K562 (cell line): Measurements from ENCODE around the gene DLGAP1. TPM values are rescaled to one million over a fixed set of nuclear protein-coding genes. Genes with fewer than 3 reads are reported as not detected.

ENCODE experiments used
- DLX4 ChIP-seq: fragments of 250-450 bp; sonication (Bioruptor Pico); IDR thresholded peaks from 2 replicates; pipeline ENCODE4 v1.6.1; 2021; ENCODE audit warnings: mild to moderate bottlenecking
- ELF4 ChIP-seq: fragments of 450-650 bp; formaldehyde crosslinking; IDR thresholded peaks from 2 replicates; pipeline ENCODE4 v1.4.0; 2022; ENCODE audit warnings: missing genetic modification characterization
- HMGN3 ChIP-seq: IDR thresholded peaks from 2 replicates; pipeline ENCODE4 v1.6.1; 2011; ENCODE audit warnings: borderline replicate concordance, low read depth, mild to moderate bottlenecking, mixed read lengths, low read length; ENCODE audit not compliant: insufficient read length; ENCODE audit errors: extremely low read depth
- HNRNPUL1 ChIP-seq: fragments of 200-400 bp; formaldehyde crosslinking; IDR thresholded peaks from 2 replicates; pipeline ENCODE4 v1.6.1; 2017; ENCODE audit warnings: low read length
- KDM5B ChIP-seq: fragments of 200-600 bp; sonication (generic); IDR thresholded peaks from 2 replicates; pipeline ENCODE4 v1.6.1; 2012; ENCODE audit warnings: low read depth, mild to moderate bottlenecking, moderate library complexity, low read length, control low read depth, inconsistent platforms; ENCODE audit not compliant: insufficient replicate concordance
- LARP7 ChIP-seq: fragments of 450-650 bp; IDR thresholded peaks from 2 replicates; pipeline ENCODE4 v1.6.1; 2016
- NONO ChIP-seq, 2 experiments: fragments of 200-400 bp in 1 of 2; fragments of 450-650 bp in 1 of 2; formaldehyde crosslinking in 1 of 2; IDR thresholded peaks; 2 replicates each; pipeline ENCODE4 v1.6.1; 2017; ENCODE audit warnings: low read depth in 2 of 2, mild to moderate bottlenecking in 2 of 2, moderate library complexity in 2 of 2, low read length in 1 of 2
- ZNF217 ChIP-seq: sonication (generic); formaldehyde crosslinking; IDR thresholded peaks from 2 replicates; pipeline ENCODE4 v1.8.0; 2022; ENCODE audit warnings: mild to moderate bottlenecking, missing genetic modification reagents
- ZNF324 ChIP-seq: fragments of 250-450 bp; sonication (Bioruptor Pico); IDR thresholded peaks from 2 replicates; pipeline ENCODE4 v1.4.0; 2020; ENCODE audit warnings: mild to moderate bottlenecking
- ZNF445 ChIP-seq: fragments of 250-450 bp; sonication (Bioruptor Pico); IDR thresholded peaks from 2 replicates; pipeline ENCODE4 v1.4.0; 2020; ENCODE audit warnings: low read depth, mild to moderate bottlenecking, moderate library complexity
- ZNF79 ChIP-seq: fragments of 250-450 bp; sonication (Bioruptor Pico); IDR thresholded peaks from 2 replicates; pipeline ENCODE4 v1.4.0; 2020; ENCODE audit warnings: low read depth, mild to moderate bottlenecking, moderate library complexity
- polyA plus RNA-seq, 8 experiments: library from polyadenylated mRNA; depleted of rRNA in 4 of 8; stranded (reverse) in 5 of 8; unstranded in 3 of 8; fragments of >200 nt; fragmentation: Nextera tagmentation in 2 of 8; fragmentation: Illumina TruSeq in 1 of 8; extraction: Ambion mirVana in 2 of 8; extraction: Trizol in 1 of 8; gene quantifications; 2 replicates each; pipeline versions ENCODE4 v1.2.1 to v1.2.3, GENCODE V29; 2011 to 2014; ENCODE audit warnings: inconsistent platforms in 1 of 8, missing spikeins in 1 of 8
- total RNA-seq, 7 experiments: library from RNA; depleted of rRNA in 6 of 7; stranded (reverse); fragments of >200 nt in 6 of 7; fragmentation: Illumina TruSeq in 2 of 7; extraction: Trizol in 2 of 7; gene quantifications; 2 replicates each; pipeline versions ENCODE4 v1.2.1 to v1.2.3, GENCODE V29; 2011 to 2021; ENCODE audit warnings: low replicate concordance in 1 of 7
- TF ChIP-seq, protein P1 (sequence below): sonication (generic); formaldehyde crosslinking; IDR thresholded peaks from 2 replicates; pipeline ENCODE4 v1.8.1; 2023; ENCODE audit warnings: mild to moderate bottlenecking, missing genetic modification reagents
- TF ChIP-seq, protein P2 (sequence below), 3 experiments: fragments of 200-800 bp in 1 of 3; fragments of 250-450 bp in 1 of 3; fragments of 450-650 bp in 1 of 3; sonication (Bioruptor Pico) in 1 of 3; sonication (Bioruptor generic) in 1 of 3; formaldehyde crosslinking in 1 of 3; IDR thresholded peaks; 2 replicates each; pipeline versions ENCODE4 v1.6.1 to v1.8.0; 2016 to 2022; ENCODE audit warnings: mild to moderate bottlenecking in 2 of 3, missing genetic modification characterization in 2 of 3, missing compliant biosample characterization in 1 of 3, moderate library complexity in 1 of 3
- TF ChIP-seq, protein P3 (sequence below): fragments of 250-450 bp; sonication (Bioruptor Pico); IDR thresholded peaks from 2 replicates; pipeline ENCODE4 v1.4.0; 2020; ENCODE audit warnings: mild to moderate bottlenecking
- TF ChIP-seq, protein P4 (sequence below): IDR thresholded peaks from 2 replicates; pipeline ENCODE4 v1.6.1; 2012; ENCODE audit warnings: low read depth, low read length, improper control_type of control experiment, borderline replicate concordance

DLGAP1 gene
- total and polyA plus RNA-seq, 9 of the 15 experiments (the other 6 are each of a cell fraction or from before 2014, with no cell fraction given): 0.04 to 0.22 (median 0.08) TPM

DNA sequence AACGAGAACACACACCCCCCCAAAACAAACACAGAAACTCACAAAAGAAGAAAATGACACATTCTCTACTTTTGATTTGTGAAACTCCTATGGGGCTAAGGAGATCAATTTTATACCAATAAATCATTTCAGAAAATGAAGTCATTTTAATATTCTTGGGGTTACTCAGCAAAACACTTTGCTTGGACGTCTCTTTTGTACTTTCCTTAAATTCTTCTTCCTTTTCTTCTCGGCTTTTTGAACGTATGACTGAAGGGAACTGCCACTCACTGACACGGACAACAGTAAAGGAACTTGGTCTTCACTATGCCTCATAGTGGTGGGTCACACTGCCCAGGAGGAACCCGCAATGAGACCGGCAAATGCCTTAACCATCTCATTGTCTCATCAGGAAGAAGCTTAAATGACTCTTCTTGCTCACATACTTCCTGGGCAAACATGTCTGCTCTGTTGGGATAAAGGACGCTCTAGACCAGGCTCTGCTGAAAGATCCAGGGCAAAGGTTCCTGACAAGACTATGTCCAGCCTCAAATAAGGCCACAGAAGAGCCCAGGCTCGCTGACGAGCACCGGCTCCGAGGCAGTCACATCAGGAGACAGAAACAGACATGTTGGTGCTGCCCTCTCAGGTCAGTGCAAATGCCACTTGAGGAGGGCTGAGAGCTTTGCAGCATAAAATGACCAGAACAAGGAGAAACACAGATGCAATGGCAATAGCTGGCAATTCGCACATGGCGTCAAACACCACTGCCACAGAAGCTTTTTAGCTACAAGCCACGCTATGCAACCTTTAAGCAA lies 799.7 kb downstream of the DLGAP1 start (continued):
- TF ChIP-seq DLX4 (CRISPR knock-in tag) (no peak), ZNF324 (0 out of 2 replicates have a peak, but pooled peaks have one; percentile 5), ZNF217 (no peak), HNRNPUL1 (no peak), KDM5B (peak; percentile 70), LARP7 (no peak), NONO (IDR thresholded peaks at IDR 0.05; ENCODE audit: low read depth in 2 of 2, low read length in 1 of 2) (no peak), ZNF79 (CRISPR knock-in tag) (0 out of 2 replicates have a peak, but pooled peaks have one; percentile 11), ELF4 (CRISPR knock-in tag) (no peak), ZNF445 (CRISPR knock-in tag) (no peak), HMGN3 (no peak)
- TF ChIP-seq, protein P1, sequence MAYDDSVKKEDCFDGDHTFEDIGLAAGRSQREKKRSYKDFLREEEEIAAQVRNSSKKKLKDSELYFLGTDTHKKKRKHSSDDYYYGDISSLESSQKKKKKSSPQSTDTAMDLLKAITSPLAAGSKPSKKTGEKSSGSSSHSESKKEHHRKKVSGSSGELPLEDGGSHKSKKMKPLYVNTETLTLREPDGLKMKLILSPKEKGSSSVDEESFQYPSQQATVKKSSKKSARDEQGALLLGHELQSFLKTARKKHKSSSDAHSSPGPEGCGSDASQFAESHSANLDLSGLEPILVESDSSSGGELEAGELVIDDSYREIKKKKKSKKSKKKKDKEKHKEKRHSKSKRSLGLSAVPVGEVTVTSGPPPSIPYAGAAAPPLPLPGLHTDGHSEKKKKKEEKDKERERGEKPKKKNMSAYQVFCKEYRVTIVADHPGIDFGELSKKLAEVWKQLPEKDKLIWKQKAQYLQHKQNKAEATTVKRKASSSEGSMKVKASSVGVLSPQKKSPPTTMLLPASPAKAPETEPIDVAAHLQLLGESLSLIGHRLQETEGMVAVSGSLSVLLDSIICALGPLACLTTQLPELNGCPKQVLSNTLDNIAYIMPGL (CRISPR knock-in tag): no peak
- TF ChIP-seq, protein P2, sequence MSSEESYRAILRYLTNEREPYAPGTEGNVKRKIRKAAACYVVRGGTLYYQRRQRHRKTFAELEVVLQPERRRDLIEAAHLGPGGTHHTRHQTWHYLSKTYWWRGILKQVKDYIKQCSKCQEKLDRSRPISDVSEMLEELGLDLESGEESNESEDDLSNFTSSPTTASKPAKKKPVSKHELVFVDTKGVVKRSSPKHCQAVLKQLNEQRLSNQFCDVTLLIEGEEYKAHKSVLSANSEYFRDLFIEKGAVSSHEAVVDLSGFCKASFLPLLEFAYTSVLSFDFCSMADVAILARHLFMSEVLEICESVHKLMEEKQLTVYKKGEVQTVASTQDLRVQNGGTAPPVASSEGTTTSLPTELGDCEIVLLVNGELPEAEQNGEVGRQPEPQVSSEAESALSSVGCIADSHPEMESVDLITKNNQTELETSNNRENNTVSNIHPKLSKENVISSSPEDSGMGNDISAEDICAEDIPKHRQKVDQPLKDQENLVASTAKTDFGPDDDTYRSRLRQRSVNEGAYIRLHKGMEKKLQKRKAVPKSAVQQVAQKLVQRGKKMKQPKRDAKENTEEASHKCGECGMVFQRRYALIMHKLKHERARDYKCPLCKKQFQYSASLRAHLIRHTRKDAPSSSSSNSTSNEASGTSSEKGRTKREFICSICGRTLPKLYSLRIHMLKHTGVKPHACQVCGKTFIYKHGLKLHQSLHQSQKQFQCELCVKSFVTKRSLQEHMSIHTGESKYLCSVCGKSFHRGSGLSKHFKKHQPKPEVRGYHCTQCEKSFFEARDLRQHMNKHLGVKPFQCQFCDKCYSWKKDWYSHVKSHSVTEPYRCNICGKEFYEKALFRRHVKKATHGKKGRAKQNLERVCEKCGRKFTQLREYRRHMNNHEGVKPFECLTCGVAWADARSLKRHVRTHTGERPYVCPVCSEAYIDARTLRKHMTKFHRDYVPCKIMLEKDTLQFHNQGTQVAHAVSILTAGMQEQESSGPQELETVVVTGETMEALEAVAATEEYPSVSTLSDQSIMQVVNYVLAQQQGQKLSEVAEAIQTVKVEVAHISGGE (CRISPR knock-in tag; IDR thresholded peaks at IDR 0.05): no peak
- TF ChIP-seq, protein P3, sequence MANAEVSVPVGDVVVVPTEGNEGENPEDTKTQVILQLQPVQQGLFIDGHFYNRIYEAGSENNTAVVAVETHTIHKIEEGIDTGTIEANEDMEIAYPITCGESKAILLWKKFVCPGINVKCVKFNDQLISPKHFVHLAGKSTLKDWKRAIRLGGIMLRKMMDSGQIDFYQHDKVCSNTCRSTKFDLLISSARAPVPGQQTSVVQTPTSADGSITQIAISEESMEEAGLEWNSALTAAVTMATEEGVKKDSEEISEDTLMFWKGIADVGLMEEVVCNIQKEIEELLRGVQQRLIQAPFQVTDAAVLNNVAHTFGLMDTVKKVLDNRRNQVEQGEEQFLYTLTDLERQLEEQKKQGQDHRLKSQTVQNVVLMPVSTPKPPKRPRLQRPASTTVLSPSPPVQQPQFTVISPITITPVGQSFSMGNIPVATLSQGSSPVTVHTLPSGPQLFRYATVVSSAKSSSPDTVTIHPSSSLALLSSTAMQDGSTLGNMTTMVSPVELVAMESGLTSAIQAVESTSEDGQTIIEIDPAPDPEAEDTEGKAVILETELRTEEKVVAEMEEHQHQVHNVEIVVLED: no peak; the same call in 1 of the 2 replicates
- TF ChIP-seq, protein P4, sequence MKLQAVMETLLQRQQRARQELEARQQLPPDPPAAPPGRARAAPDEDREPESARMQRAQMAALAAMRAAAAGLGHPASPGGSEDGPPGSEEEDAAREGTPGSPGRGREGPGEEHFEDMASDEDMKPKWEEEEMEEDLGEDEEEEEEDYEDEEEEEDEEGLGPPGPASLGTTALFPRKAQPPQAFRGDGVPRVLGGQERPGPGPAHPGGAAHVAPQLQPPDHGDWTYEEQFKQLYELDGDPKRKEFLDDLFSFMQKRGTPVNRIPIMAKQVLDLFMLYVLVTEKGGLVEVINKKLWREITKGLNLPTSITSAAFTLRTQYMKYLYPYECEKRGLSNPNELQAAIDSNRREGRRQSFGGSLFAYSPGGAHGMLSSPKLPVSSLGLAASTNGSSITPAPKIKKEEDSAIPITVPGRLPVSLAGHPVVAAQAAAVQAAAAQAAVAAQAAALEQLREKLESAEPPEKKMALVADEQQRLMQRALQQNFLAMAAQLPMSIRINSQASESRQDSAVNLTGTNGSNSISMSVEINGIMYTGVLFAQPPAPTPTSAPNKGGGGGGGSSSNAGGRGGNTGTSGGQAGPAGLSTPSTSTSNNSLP: no peak
